IMR-90 (cell line): Measurements from ENCODE around the gene SRSF3. TPM values are rescaled to one million over a fixed set of nuclear protein-coding genes. Genes with fewer than 3 reads are reported as not detected.

Experiments
- ATAC-seq: fragments of 200-7000 bp; cut with Tn5 transposase; 2 replicates; pipeline ENCODE4 v1.9.1; 2020; ENCODE audit warnings: low read depth, mild to moderate bottlenecking, moderate library complexity
- BruUV-seq: library from RNA; stranded (reverse); fragments of 400-500 nt; replicated peaks from 2 replicates; lab custom pipeline; 2021; lab: Mats Ljungman, UMichigan
- CTCF ChIA-PET: fragments of 300-600 bp; formaldehyde crosslinking; extraction: SDS; loops from one replicate; lab custom pipeline; 2021; ENCODE audit warnings: antibody characterized with exemption; lab: Yijun Ruan, JAX
- POLR2A ChIA-PET: fragments of 300-600 bp; sonication (Branson Sonifier 250); formaldehyde crosslinking; loops from one replicate; lab custom pipeline; 2022; ENCODE audit warnings: antibody characterized with exemption; ENCODE audit not compliant: unreplicated experiment; lab: Charles Lee
- DNase-seq: peaks from one replicate; pipeline ENCODE4 v3.0.0; 2013
- H2AFZ ChIP-seq: replicated peaks from 2 replicates; pipeline ENCODE3; 2013; ENCODE audit warnings: low read length, mild to moderate bottlenecking; ENCODE audit not compliant: poor library complexity
- H2AK5ac ChIP-seq: 2 replicates; pipeline ENCODE4 v1.6.1; 2013; ENCODE audit warnings: low read depth, low read length, inconsistent platforms
- H2AK9ac ChIP-seq: replicated peaks from 2 replicates; pipeline ENCODE3; 2013; ENCODE audit warnings: mild to moderate bottlenecking, low read depth, low read length, moderate library complexity; ENCODE audit not compliant: poor library complexity
- H2BK120ac ChIP-seq: 2 replicates; pipeline ENCODE4 v1.6.1; 2013; ENCODE audit warnings: low read depth, low read length, inconsistent platforms
- H2BK15ac ChIP-seq: 3 replicates; pipeline ENCODE4 v1.6.1; 2013; ENCODE audit warnings: low read depth, low read length, inconsistent platforms
- H2BK20ac ChIP-seq: 2 replicates; pipeline ENCODE4 v1.6.1; 2013; ENCODE audit warnings: low read depth, mild to moderate bottlenecking, inconsistent platforms, low read length, moderate library complexity
- H2BK5ac ChIP-seq: 2 replicates; pipeline ENCODE4 v1.6.1; 2013; ENCODE audit warnings: mild to moderate bottlenecking, low read depth, low read length, inconsistent platforms; ENCODE audit not compliant: poor library complexity, severe bottlenecking
- H3K14ac ChIP-seq: replicated peaks from 2 replicates; pipeline ENCODE4 v1.6.1; 2013; ENCODE audit warnings: low read depth, low read length, inconsistent platforms
- H3K18ac ChIP-seq: 2 replicates; pipeline ENCODE4 v1.6.1; 2013; ENCODE audit warnings: low read depth, low read length, control low read depth
- H3K23ac ChIP-seq: 2 replicates; pipeline ENCODE4 v1.6.1; 2013; ENCODE audit warnings: low read depth, low read length, inconsistent platforms
- H3K27ac ChIP-seq: 2 replicates; pipeline ENCODE4 v1.5.1; 2013; ENCODE audit warnings: mild to moderate bottlenecking, control low read depth, low read length; ENCODE audit not compliant: insufficient read depth
- H3K27me3 ChIP-seq: 2 replicates; pipeline ENCODE4 v1.6.1; 2013; ENCODE audit warnings: low read length; ENCODE audit not compliant: control insufficient read depth, insufficient read depth
- H3K36me3 ChIP-seq: 2 replicates; pipeline ENCODE4 v1.6.1; 2013; ENCODE audit warnings: low read length, mixed read lengths; ENCODE audit not compliant: control insufficient read depth, insufficient read depth
- H3K4ac ChIP-seq: 2 replicates; pipeline ENCODE4 v1.6.1; 2013; ENCODE audit warnings: low read depth, low read length, inconsistent platforms
- H3K4me1 ChIP-seq: 2 replicates; pipeline ENCODE4 v1.6.1; 2013; ENCODE audit warnings: low read length, mixed read lengths; ENCODE audit not compliant: control insufficient read depth, insufficient read depth
- H3K4me2 ChIP-seq: 2 replicates; pipeline ENCODE4 v1.6.1; 2013; ENCODE audit warnings: low read depth, mild to moderate bottlenecking, control low read depth, low read length, moderate library complexity
- H3K4me3 ChIP-seq: 2 replicates; pipeline ENCODE4 v1.5.1; 2013; ENCODE audit warnings: low read depth, mild to moderate bottlenecking, control low read depth, low read length, moderate library complexity; ENCODE audit not compliant: insufficient read depth
- H3K56ac ChIP-seq: 2 replicates; pipeline ENCODE4 v1.6.1; 2013; ENCODE audit warnings: low read length, inconsistent platforms; ENCODE audit not compliant: insufficient read depth; ENCODE audit errors: extremely low read depth
- H3K79me1 ChIP-seq, 2 experiments: 2 replicates each; pipeline ENCODE4 v1.6.1; 2013; ENCODE audit warnings: low read length in 2 of 2, inconsistent platforms in 1 of 2, low read depth in 1 of 2
- H3K9ac ChIP-seq: 2 replicates; pipeline ENCODE4 v1.6.1; 2013; ENCODE audit warnings: low read depth, low read length, control low read depth
- H3K9me1 ChIP-seq: 2 replicates; pipeline ENCODE4 v1.6.1; 2013; ENCODE audit warnings: low read length, inconsistent platforms; ENCODE audit not compliant: insufficient read depth
- H3K9me3 ChIP-seq: 2 replicates; pipeline ENCODE4 v1.6.1; 2013; ENCODE audit warnings: low read length; ENCODE audit not compliant: control insufficient read depth, insufficient read depth
- H4K20me1 ChIP-seq: 2 replicates; pipeline ENCODE4 v1.6.1; 2013; ENCODE audit warnings: low read length, inconsistent platforms; ENCODE audit not compliant: insufficient read depth
- H4K5ac ChIP-seq: 2 replicates; pipeline ENCODE4 v1.6.1; 2013; ENCODE audit warnings: mild to moderate bottlenecking, low read depth, low read length, control low read depth
- H4K8ac ChIP-seq, 2 experiments: 2 replicates each; pipeline ENCODE4 v1.6.1; 2013; ENCODE audit warnings: low read depth in 2 of 2, low read length in 2 of 2, control low read depth in 1 of 2, inconsistent platforms in 1 of 2
- H4K91ac ChIP-seq: 2 replicates; pipeline ENCODE4 v1.6.1; 2013; ENCODE audit warnings: low read depth, low read length, inconsistent platforms; ENCODE audit not compliant: insufficient read depth
- RAD21 ChIP-seq: IDR thresholded peaks from 2 replicates; pipeline ENCODE4 v1.6.1; 2012; ENCODE audit warnings: low read length, improper control_type of control experiment
- RCOR1 ChIP-seq: IDR thresholded peaks from 2 replicates; pipeline ENCODE4 v1.6.1; 2012; ENCODE audit warnings: mild to moderate bottlenecking, low read length, improper control_type of control experiment; ENCODE audit not compliant: insufficient replicate concordance
- WGBS, 2 experiments: methylation state at CpG; one replicate each; pipeline versions ENCODE4 v1.1.5 to v1.1.7; 2013; ENCODE audit warnings: missing lambda C conversion rate in 2 of 2; ENCODE audit not compliant: insufficient read length in 1 of 2; ENCODE audit errors: extremely low coverage in 2 of 2; 5-methylcytosine and 5-hydroxymethylcytosine counted together
- dilution Hi-C: fragments of 300-500 bp; cut with HindIII; formaldehyde crosslinking; loops from one replicate; pipeline ENCODE4 v1.14.3; 2018; ENCODE audit warnings: low sequenced_read_pairs; ENCODE audit not compliant: unreplicated experiment
- in situ Hi-C: fragments of 300-500 bp; cut with MboI; formaldehyde crosslinking; loops from 3 replicates; pipeline ENCODE4 v1.14.3; 2019; ENCODE audit warnings: low sequenced_read_pairs, inconsistent platforms, mixed read lengths
- intact Hi-C: fragments of 100-400 bp; cut with micrococcal nuclease; formaldehyde crosslinking; loops from 2 replicates; pipeline ENCODE4 v1.10.0; 2022
- polyA plus RNA-seq, 3 experiments: library from polyadenylated mRNA; depleted of rRNA; stranded (reverse); fragments of >200 nt; gene quantifications; 2 replicates each; pipeline ENCODE4 v1.2.3, GENCODE V29; 2012; ENCODE audit warnings: low replicate concordance in 1 of 3
- total RNA-seq: library from RNA; depleted of rRNA; stranded (reverse); fragments of >200 nt; gene quantifications from 2 replicates; pipeline ENCODE4 v1.2.3, GENCODE V29; 2012
- TF ChIP-seq, protein P1 (sequence below): conservative IDR thresholded peaks from 2 replicates; pipeline ENCODE4 v1.5.1; 2012; ENCODE audit warnings: mild to moderate bottlenecking, low read depth, low read length, improper control_type of control experiment

The SRSF3 gene
- total and polyA plus RNA-seq, 2 of the 4 experiments (the other 2 are of a cell fraction), result 237 to 297 TPM

- H3K27ac ChIP-seq, result no peak overlapping the region
These were observed 38.4 kb upstream of the SRSF3 start for GRCh38 chr6:36555750-36556252.

More at GRCh38 chr6:36555750-36556252, 38.4 kb upstream of the SRSF3 start:
- Histone ChIP-seq H3K4me1 (peaks cover 1% of the 10 kb centered on the region; the same call in 1 of the 2 replicates), H2AFZ (no peak overlapping the region), H3K14ac (no peak overlapping the region), H2BK5ac (no peak overlapping the region), H3K4me2 (no peak overlapping the region), H3K9me1 (no peaks in the 10 kb centered on the region), H2AK5ac (no peak overlapping the region), H2BK15ac (no peak overlapping the region), H4K8ac (no peak overlapping the region), H3K27me3 (no peaks in the 10 kb centered on the region), H3K36me3 (no peaks in the 10 kb centered on the region), H4K5ac (no peak overlapping the region), H2BK20ac (no peak overlapping the region), H2AK9ac (no peak overlapping the region), H3K18ac (no peak overlapping the region), H4K20me1 (no peaks in the 10 kb centered on the region), H2BK120ac (no peak overlapping the region), H3K79me1 (no peaks in the 10 kb centered on the region), H3K23ac (no peak overlapping the region), H4K91ac (no peak overlapping the region), H3K9ac (no peak overlapping the region), H3K9me3 (no peaks in the 10 kb centered on the region), H3K4ac (no peak overlapping the region), H3K4me3 (no peak overlapping the region), H3K56ac (no peak overlapping the region)
- in situ Hi-C loops, result no loop called here
- CTCF ChIA-PET, result no interaction called here
- WGBS, 2 experiments, result no CpG with 5 or more reads among the region's 1 CpG
- dilution Hi-C loops, result no loop called here
- no TSS peak for BruUV-seq
- intact Hi-C loops, result no loop called here
- ATAC-seq (no peak), DNase-seq (no peak)
- TF ChIP-seq RCOR1 (no peak), RAD21 (no peak)
- TF ChIP-seq, protein P1, sequence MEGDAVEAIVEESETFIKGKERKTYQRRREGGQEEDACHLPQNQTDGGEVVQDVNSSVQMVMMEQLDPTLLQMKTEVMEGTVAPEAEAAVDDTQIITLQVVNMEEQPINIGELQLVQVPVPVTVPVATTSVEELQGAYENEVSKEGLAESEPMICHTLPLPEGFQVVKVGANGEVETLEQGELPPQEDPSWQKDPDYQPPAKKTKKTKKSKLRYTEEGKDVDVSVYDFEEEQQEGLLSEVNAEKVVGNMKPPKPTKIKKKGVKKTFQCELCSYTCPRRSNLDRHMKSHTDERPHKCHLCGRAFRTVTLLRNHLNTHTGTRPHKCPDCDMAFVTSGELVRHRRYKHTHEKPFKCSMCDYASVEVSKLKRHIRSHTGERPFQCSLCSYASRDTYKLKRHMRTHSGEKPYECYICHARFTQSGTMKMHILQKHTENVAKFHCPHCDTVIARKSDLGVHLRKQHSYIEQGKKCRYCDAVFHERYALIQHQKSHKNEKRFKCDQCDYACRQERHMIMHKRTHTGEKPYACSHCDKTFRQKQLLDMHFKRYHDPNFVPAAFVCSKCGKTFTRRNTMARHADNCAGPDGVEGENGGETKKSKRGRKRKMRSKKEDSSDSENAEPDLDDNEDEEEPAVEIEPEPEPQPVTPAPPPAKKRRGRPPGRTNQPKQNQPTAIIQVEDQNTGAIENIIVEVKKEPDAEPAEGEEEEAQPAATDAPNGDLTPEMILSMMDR, result no peak
- POLR2A ChIA-PET, result no interaction called here
